Skeletal muscle tissue (tissue), 4 donors: ENCODE results near the gene C16orf74. TPM values are rescaled to one million over a fixed set of nuclear protein-coding genes. Genes with fewer than 3 reads are reported as not detected.

Experiments
- H3K27ac ChIP-seq: one replicate; pipeline ENCODE4 v1.7.0; 2013; ENCODE audit warnings: mild to moderate bottlenecking, low read depth, low read length, inconsistent platforms
- H3K27me3 ChIP-seq, 3 donors: one replicate each; pipeline ENCODE4 v1.7.0; 2013; ENCODE audit warnings: low read length in 3 of 3; ENCODE audit not compliant: control insufficient read depth in 3 of 3, insufficient read depth in 3 of 3
- H3K36me3 ChIP-seq, 3 donors: one replicate each; pipeline ENCODE4 v1.7.0; 2013; ENCODE audit warnings: low read length in 3 of 3; ENCODE audit not compliant: control insufficient read depth in 3 of 3, insufficient read depth in 3 of 3
- H3K4me1 ChIP-seq, 3 donors: one replicate each; pipeline ENCODE4 v1.7.0; 2013; ENCODE audit warnings: low read length in 3 of 3, mild to moderate bottlenecking in 3 of 3; ENCODE audit not compliant: control insufficient read depth in 3 of 3, insufficient read depth in 3 of 3
- H3K4me3 ChIP-seq, 3 donors: one replicate each; pipeline ENCODE4 v1.7.0; 2013; ENCODE audit warnings: low read length in 3 of 3
- H3K9ac ChIP-seq, 3 donors: one replicate each; pipeline ENCODE4 v1.7.0; 2013; ENCODE audit warnings: low read length in 3 of 3, mild to moderate bottlenecking in 3 of 3, moderate library complexity in 2 of 3, low read depth in 1 of 3
- H3K9me3 ChIP-seq, 3 donors: one replicate each; pipeline ENCODE4 v1.7.0; 2013; ENCODE audit warnings: low read length in 3 of 3; ENCODE audit not compliant: control insufficient read depth in 3 of 3
- total RNA-seq: library from RNA; depleted of rRNA; stranded (reverse); fragments of >200 nt; gene quantifications from one replicate; pipeline ENCODE4 v1.2.3, GENCODE V29; 2014
- donor health status: Osteomylitis.

The C16orf74 gene
- total RNA-seq, 1 donor from 2014 or later, result 1.0 TPM

- Histone ChIP-seq H3K4me3 (no peak overlapping the region), H3K4me1 (peaks cover 5 to 20% (median 12%) of the 10 kb centered on the region in 3 donors), H3K36me3 (peaks cover 0 to 3% (median 0%) of the 10 kb centered on the region in 3 donors), H3K9ac (no peak overlapping the region), H3K27ac (no peak overlapping the region), H3K9me3 (no peaks in the 10 kb centered on the region), H3K27me3 (no peaks in the 10 kb centered on the region)
Observed at GRCh38 chr16:85680352-85680944, 70.4 kb downstream of the C16orf74 start.

GRCh38 chr16:85679870-85680269 is 71.0 kb downstream of the C16orf74 start:
- Histone ChIP-seq H3K9me3 (no peaks in the 10 kb centered on the region), H3K27ac (no peak overlapping the region), H3K9ac (no peak overlapping the region), H3K36me3 (peaks cover under 1 to 7% (median 2%) of the 10 kb centered on the region in 3 donors), H3K4me3 (no peak overlapping the region), H3K4me1 (peaks cover 5 to 20% (median 12%) of the 10 kb centered on the region in 3 donors), H3K27me3 (no peaks in the 10 kb centered on the region)

- Histone ChIP-seq H3K27ac (no peak overlapping the region), H3K4me1 (peaks cover 9 to 26% (median 12%) of the 10 kb centered on the region in 3 donors), H3K9ac (no peak overlapping the region), H3K36me3 (peaks cover 7 to 17% (median 8%) of the 10 kb centered on the region in 3 donors), H3K27me3 (no peaks in the 10 kb centered on the region), H3K4me3 (no peak overlapping the region), H3K9me3 (no peaks in the 10 kb centered on the region)
Observed at GRCh38 chr16:85678821-85679220, 72.1 kb downstream of the C16orf74 start.

- H3K36me3 ChIP-seq, result peaks cover 8 to 20% (median 10%) of the 10 kb centered on the region in 3 donors
Observed at GRCh38 chr16:85678016-85678415, 72.9 kb downstream of the C16orf74 start.

GRCh38 chr16:85677383-85677967 is 73.4 kb downstream of the C16orf74 start:
- H3K4me1 ChIP-seq, result peaks cover 3 to 20% (median 5%) of the 10 kb centered on the region in 3 donors
- no peak overlapping the region for H3K27ac ChIP-seq
- H3K9ac ChIP-seq, result no peak overlapping the region
- H3K4me3 ChIP-seq, result no peak overlapping the region
- no peaks in the 10 kb centered on the region for H3K9me3 ChIP-seq
- H3K36me3 ChIP-seq, result peaks cover 13 to 25% (median 14%) of the 10 kb centered on the region in 3 donors
- H3K27me3 ChIP-seq, result no peaks in the 10 kb centered on the region

More at GRCh38 chr16:85678016-85678415, 72.9 kb downstream of the C16orf74 start:
- no peaks in the 10 kb centered on the region for H3K9me3 ChIP-seq
- no peak overlapping the region for H3K9ac ChIP-seq
- no peaks in the 10 kb centered on the region for H3K27me3 ChIP-seq
- H3K27ac ChIP-seq, result no peak overlapping the region
- H3K4me1 ChIP-seq, result peaks cover 9 to 25% (median 10%) of the 10 kb centered on the region in 3 donors
- no peak overlapping the region for H3K4me3 ChIP-seq

- Histone ChIP-seq H3K27me3 (no peaks in the 10 kb centered on the region), H3K9ac (no peak overlapping the region), H3K36me3 (peaks cover 22 to 31% (median 24%) of the 10 kb centered on the region in 3 donors), H3K4me3 (no peak overlapping the region), H3K27ac (no peak overlapping the region), H3K9me3 (no peaks in the 10 kb centered on the region), H3K4me1 (peaks cover 0 to 15% (median 5%) of the 10 kb centered on the region in 3 donors)
Observed at GRCh38 chr16:85676466-85676865, 74.4 kb downstream of the C16orf74 start.

- Histone ChIP-seq H3K4me1 (peaks cover 0 to 15% (median 5%) of the 10 kb centered on the region in 3 donors), H3K9ac (no peak overlapping the region), H3K36me3 (peaks cover 25 to 34% (median 29%) of the 10 kb centered on the region in 3 donors), H3K9me3 (no peaks in the 10 kb centered on the region), H3K27ac (no peak overlapping the region), H3K27me3 (no peaks in the 10 kb centered on the region), H3K4me3 (no peak overlapping the region)
Observed at GRCh38 chr16:85675251-85675874, 75.5 kb downstream of the C16orf74 start.

GRCh38 chr16:85674828-85675227 is 76.1 kb downstream of the C16orf74 start:
- Histone ChIP-seq H3K4me3 (no peak overlapping the region), H3K36me3 (peaks cover 29 to 37% (median 32%) of the 10 kb centered on the region in 3 donors), H3K27me3 (no peaks in the 10 kb centered on the region), H3K27ac (no peak overlapping the region), H3K9ac (no peak overlapping the region), H3K9me3 (no peaks in the 10 kb centered on the region), H3K4me1 (peaks cover 0 to 19% (median 6%) of the 10 kb centered on the region in 3 donors)

GRCh38 chr16:85674418-85674755 is 76.5 kb downstream of the C16orf74 start:
- H3K4me3 ChIP-seq, result no peak overlapping the region
- H3K9ac ChIP-seq, result no peak overlapping the region
- H3K9me3 ChIP-seq, result no peaks in the 10 kb centered on the region
- no peaks in the 10 kb centered on the region for H3K27me3 ChIP-seq
- peaks cover 29 to 37% (median 32%) of the 10 kb centered on the region in 3 donors for H3K36me3 ChIP-seq
- peaks cover 2 to 23% (median 9%) of the 10 kb centered on the region in 3 donors for H3K4me1 ChIP-seq
- H3K27ac ChIP-seq, result no peak overlapping the region
